ENCODE results near the gene PTPRT. TPM values are rescaled to one million over a fixed set of nuclear protein-coding genes. Genes with fewer than 3 reads are reported as not detected.

The PTPRT gene
- total RNA-seq, 1 experiment from 2014 or later: not detected

DNA sequence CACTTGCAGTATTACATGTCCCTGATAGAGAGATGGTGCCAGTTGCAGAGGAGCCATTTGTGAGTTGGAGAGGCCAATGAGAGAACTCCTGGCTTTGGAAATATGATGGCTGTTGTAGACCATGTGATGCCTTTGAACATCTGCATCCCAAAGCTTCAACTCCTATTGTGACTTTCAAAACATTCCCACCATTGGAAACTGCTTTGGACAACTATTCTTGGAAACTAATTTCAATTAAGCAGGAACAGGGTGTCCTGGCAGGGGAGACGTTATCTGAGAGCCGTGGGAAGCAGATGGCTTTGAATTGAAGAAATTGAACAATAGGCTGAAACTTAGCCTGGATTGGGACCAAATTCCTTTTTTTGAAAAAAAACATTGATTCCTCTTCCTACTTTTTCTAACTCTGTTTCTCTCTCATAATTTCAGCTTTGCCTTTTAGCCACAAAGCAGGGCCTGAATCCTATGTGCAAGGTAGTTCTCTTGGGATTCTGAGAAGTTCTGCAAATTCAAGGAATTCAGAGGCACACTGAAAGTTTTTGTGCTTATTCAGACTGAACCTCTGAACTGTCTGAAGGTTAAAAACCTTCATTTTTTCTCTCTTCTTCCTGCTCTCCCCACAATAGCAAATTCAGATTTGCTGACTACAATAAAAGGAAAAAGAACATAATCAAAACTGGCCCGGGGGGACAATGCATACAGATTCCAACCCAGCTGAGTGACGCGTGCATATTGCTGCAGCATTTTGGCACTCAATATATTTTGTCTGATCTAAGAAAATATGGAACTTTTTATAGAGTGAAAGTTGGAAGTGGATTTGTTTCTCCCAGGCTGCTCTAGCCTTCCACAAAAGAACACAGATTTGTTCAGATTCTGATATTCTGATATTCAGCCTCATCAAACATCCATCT, 851.2 kb downstream of the PTPRT start:
- no peak for DNase-seq (ENCODE audit: low read depth)

DNA sequence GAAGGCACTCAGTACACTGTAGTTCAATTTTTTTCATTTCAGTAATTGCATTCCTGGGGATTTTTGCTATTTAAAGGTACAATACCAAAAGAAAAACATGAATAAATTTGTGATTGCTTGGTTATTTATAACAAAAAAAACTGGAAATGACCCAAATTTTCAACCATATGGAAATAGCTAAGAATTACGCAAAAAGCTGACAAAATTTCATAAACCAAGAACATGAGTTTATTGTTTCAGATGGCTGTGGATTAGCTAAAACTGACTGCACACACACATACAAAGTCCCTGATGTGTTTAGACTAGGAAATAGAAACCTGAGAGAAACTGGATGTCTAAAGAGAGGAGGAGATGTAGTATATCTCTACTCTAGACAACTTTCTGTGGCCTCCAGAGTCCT, 853.1 kb downstream of the PTPRT start:
- DNase-seq (ENCODE audit: low read depth): no peak

DNA sequence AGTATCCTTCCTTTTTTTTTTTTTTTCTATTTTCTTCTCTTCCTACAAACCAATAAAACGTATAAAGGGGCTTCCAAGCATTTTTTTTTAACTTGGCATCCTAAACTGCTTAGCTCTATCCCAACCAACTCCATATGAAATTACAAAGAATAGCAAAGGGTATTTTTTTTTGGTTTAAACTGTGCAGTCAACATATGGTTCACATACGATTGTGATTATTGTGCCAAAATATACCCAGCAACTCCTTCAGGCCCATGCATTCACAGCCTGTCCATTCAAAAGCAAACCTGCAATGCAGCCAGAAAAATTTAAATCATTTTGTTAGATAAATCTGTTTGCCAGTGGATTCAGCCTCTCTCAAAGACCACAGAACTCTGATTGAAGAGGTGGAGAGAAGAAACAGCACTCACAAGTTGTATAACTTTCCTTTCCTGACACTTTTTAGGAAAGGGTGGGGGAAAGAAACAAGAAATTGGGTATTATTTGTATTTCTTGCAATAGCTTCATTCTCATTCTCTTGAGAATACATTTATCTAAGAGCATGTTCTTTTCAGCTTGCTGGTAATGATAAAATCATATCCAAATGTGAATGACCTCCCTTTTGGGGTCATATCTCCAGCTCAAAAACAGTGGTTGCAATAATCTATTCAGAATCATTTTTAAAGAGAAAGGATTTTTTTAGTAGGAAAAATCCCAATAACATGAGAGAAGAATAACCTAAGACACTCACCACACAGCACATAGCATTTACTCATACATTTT, 870.3 kb downstream of the PTPRT start:
- DNase-seq (ENCODE audit: low read depth): no peak

DNA sequence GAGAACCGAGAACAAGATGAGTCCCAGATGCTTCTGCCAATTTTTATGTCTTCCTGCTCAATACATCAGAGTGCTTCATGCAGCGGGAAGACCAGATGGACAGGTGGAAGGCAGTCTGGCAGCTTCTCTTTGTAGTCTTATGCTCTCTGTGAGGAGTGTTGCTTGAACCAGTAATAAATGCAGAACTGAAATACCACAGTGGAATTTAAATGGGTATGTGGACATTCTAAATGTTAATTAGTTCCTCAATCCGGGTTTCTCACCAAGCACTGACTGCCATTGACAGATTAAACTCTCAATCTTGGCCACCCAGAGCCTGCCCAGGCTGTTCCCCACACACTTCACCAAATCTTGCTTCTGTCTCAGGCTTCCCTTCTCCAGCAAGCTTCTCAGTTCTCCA, 876.0 kb downstream of the PTPRT start:
- no peak for DNase-seq (ENCODE audit: low read depth)

DNA sequence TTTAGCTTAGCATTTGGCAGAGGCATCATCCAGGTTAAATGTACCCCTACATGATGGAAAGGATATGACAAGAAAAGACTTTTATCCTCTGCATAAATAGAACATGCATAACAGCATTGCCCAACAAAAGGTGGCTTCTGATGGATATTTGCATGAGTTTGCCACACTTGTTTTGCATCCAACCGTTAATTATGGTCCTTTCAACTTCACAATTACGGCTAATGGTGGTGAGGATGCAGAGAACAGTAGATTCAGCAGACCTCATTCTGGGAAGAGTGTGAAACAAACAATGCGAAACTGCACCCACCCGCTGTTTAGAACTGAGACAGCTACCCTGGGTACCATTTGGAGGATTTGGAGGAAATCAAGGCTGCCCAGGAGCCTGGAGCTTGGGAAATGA, 880.7 kb downstream of the PTPRT start:
- DNase-seq (ENCODE audit: low read depth): no peak

DNA sequence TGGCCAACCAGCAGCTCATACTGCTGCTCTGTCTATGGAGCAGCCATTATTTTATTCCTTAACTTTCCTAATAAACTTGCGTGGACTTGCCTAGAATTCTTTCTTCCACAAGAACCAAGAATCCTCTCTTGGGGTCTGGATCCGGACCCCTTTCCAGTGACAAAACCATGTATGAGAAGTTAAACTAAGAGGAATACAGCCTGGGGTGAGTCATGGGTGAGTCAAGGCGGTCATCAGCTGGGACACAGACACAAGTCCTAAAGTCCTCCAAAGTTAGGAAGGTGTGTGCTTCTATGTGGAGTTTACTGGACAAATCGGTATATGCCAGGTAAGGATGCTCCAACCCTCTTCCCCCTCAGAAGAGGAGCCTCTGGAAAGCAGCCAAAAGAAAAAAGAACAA, 881.5 kb downstream of the PTPRT start:
- DNase-seq (ENCODE audit: low read depth): no peak

DNA sequence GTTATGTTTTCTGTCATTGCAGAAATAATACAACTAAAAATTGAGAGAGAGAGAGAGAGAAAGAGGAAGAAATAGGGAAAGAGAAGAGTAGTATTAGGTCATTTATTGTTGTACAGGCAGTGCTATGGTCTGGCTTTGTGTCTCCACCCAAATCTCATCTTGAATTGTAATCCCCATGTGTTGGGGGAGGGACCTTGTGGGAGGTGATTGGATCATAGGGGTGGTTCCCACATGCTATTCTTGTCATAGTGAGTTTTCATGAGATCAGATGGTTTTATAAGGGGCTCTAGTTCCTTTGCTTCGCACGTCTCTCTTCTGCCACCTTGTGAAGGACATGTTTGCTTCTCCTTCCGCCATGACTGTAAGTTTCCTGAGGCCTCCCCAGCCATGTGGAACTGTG, 894.1 kb downstream of the PTPRT start:
- peak; percentile 4 for DNase-seq (ENCODE audit: low read depth)

DNA sequence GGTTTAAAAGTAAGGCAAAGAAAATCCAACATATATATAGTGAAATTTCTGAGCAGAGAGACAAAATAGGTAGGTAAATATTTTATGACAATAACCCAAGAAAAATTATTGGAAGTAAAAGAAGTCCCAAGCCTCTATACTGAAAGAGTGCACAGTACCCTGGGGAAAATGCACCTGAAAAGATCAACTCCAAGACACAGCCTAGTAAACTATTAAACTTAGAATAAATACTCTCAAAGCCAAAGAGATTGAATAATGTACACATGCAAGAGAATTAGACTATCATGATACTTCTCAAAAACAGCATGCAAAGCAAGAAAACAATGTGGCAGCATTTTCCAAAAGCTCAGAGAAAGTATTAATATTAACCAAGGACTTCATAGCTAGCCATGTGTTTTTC, 894.7 kb downstream of the PTPRT start:
- no peak for DNase-seq (ENCODE audit: low read depth)

DNA sequence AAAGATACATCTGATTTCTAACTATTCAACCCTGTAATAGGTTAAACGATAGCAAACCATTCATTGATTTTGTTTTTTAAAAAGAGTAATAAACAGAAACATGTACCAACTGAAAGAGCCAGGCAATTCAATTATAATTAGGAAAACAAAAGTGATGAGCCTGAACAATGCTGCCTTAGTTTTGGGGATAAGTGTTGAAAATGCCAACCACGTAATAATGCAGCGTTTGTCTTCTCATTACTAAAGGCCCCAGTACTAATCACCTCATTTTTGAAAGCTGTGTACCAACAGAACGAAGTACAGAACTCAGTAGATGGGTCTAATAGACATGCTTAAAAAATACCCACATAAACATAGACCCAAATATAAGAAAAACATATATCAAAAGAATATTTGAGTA, 907.9 kb downstream of the PTPRT start:
- no peak for DNase-seq (ENCODE audit: low read depth)

DNA sequence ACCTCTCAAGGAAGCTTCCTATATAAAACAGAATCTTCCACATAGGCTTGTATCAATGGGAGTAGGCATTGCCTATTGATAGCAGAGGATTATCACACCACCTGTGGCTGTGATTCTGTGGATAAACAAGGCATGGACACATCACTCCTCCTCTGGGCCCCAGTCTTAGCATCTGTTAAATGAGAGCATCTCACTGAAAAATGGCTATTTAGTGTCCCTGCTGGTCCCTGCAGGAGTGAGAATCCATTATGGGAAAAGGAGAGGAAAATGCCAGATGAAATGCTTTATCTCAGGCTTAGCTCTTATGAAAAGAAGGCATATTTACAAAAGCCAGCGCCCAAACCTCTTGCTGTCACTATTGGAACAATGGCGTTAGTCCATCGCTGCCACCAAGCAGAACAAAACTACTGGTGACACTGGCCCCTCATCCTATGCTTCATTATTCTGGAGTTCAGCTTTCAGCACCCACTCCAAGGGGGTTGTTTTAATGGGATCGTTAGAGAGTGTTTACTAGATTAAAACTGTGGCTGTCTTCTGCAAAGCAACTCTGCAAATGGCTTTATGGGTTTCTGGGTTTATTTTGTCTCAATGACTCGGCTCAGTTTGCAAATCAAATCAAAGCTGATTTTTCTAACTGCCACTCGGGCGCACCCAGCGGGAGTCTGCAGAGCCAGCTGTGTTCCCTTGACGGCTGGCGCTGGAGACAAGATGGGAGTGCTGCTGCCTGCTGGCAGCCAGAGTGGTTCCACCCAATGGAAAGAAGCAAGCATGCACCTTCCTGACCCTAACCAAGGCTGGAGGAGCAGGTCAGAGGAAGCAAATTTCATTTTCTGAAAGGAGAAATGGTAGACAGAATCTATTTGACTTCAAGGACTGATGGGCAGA, 912.7 kb downstream of the PTPRT start:
- no peak for DNase-seq (ENCODE audit: low read depth)

DNA sequence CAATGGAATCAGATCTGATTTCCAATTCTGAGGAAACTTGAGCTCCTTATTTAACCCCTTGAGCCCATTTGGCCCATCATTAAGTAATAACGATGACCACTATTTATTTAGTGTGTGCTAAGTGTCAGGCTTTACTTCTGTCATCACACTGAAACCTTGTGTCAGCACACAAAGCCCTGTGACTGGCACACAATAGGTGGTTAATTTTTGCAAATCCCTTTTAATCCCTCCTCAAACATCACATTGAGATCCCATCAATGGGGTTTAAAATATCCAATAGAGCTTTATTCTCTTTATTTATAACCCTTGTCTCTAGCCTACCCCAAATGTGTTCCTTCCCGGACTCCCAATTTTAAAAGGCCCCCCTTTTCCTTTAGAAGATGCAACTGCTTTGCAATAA, 914.7 kb downstream of the PTPRT start:
- no peak for DNase-seq (ENCODE audit: low read depth)

DNA sequence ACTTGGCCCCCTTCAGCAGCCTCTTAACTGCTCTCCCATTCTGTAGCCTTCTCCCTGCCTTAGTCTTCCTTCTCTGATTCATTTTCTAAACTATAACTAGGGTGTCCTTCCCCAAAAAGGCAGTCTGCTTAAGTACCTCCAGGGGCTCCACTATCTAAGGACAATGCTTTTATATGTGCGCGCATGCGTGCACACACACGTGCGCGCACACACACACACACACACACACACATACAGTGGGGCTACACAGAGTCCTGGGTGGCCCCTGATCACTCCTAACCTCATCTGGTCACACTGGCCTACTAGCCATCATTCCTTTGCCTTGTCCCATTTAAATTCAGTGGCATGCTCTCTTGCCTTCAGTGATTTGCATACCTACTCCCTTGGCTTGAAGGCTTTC, 917.2 kb downstream of the PTPRT start:
- DNase-seq (ENCODE audit: low read depth): no peak

DNA sequence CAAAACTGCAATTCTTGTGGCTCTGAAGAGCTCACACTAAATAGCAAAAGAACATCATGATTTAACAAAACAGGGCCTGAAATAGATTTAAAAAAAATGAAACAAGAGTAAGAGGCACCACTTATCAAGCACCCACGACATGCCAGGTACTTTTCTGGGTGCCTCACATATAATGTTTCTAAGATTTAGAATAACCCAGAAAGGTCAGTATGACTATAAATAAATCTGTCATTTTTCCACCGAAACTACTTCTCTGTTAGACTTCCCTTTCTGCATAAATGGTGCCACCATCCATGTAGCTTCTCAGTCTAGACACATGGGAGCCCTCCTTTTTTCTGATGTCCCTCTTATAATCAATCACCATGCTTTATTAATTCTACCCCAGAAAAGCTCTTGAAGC, 919.2 kb downstream of the PTPRT start:
- DNase-seq (ENCODE audit: low read depth): no peak

DNA sequence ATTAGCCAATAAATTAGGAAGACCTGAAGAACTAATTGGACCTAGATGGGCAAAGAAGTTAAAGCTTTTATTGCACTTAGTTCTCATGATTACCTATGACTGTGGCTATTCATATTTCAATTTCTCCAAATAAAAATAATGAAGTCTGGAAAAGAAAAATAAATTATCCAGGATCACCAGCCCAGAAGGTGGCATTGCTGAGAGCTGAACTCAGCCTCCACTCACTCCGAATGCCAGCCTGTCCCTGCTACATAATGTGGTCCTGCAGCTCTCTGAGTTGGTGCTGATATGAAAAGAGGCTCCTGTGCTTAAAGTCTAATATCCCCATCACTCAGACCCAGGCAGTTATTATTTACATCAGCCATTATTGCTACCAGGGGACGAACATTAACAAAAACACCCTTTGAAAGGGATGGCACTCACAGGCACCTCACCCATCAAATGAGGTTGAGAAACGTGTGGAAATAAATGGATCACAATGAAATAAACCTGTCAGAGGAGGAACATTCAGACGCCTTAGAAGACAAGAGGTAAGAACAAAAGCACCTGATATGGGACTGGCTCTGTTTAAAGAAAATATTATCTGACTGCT, 921.8 kb downstream of the PTPRT start:
- DNase-seq (ENCODE audit: low read depth): no peak

DNA sequence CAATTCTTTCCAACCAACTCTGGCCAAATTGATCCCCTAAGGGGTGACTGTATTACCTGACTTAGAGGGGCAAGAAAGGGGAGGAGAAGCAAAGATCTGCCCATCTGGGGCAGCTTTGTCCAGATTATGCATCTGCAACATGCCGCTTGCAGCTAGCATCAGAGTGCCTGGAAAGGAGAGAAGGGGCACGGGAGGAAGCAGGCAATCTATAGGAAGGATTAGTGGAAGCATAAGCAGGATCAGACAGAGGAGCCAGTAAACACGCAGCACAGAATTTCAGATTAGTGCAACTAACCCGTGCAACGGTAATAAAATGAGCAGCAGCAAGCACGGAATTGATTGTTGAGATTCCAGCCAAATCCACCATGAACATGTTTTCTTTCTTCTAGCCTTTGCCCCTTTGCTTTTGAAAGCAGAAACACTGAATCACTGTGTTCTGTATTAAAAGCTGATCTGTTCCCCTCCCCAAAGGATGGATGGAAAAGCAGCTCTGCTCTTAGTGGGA, 927.9 kb downstream of the PTPRT start:
- DNase-seq (ENCODE audit: low read depth): no peak

DNA sequence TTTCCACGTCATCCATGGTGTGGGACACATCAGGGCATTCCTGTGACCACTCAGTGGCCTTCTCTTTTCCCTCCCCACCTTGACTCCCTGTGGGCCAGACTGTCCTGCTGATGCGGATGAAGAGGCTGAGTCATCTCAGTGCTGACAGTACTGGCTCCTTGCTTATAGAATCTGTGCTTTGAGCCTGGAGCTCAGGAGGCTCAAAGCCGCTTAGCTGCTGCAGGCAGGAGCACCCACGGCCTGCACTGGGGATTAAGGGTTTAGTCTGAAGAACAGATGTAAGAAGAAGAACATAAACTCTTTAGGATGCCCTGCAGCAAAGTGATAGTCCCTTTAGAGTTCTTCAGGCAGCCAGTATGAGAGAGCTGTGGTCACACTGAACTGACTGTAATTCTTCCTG, 929.5 kb downstream of the PTPRT start:
- peak; percentile 6 for DNase-seq (ENCODE audit: low read depth)

DNA sequence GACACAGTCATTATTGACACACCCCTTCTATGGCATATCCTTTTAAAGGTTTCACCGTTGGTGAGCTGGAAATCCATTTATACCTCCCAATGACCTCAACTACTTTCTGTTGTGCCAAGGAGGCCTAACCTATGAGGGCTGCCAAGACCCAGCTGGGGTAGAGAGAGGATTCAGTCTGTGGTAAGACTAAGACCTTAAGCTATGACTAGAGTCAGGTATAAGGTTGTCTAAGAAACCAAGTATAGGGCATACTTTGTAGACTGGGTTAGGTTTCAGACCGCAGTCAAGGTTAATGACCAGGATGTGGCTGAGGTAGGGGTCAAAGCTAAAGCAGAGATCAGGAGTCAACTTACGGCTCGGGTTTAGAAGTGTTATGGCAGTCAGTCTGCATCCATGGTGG, 930.3 kb downstream of the PTPRT start:
- DNase-seq (ENCODE audit: low read depth): no peak

DNA sequence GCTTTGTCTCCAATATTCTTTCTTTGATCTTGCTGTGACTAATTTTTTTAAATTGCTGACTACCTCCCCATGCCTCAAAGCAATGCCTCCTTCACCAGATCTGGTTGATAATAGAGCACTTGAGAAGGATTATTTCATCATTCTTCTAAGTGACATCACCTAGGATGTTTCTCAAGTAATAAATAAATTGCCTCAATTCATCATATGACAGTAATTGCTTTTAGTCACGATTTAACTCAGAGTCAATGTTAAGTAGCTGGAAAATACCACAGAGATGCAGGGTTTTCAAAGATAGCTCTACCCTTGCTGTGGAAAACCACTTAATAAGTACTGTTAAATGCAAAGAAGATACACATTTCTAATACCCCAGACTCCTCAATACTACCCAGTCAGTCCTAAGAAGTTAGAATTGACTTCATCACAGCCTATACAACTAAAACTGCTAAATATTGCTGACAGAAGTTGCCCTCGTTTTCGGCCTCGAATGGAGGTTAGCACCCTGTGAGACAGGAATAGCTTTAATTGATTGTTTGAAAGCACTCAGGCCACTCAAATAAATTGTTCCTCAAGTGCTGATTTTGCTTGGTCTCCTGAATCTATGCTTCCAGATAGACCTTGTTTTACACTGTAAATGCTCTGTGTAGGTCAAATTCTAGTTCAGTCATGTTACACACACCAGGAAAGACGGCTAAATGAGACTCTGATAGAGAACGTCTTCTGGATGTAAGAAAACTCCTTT, 931.0 kb downstream of the PTPRT start:
- no peak for DNase-seq (ENCODE audit: low read depth)

DNA sequence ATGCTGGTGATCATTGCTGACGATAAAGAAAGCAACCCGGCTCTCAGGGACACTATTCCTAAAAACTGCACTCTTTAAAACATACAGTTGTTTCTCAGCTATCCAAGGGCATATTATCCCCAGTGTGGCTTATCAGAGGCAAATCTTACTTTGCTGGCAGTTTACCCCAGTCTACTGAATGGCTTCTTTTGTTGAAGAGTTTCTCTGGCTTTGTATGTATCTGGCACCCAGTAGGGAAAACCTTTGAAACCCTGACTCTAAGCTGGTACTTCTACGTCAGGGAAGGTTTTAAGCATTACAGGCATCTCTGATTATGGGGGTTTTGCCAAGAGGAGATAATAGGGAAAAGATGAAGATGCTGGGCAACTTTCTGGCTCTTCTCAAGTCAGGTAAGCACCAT, 933.9 kb downstream of the PTPRT start:
- no peak for DNase-seq (ENCODE audit: low read depth)

DNA sequence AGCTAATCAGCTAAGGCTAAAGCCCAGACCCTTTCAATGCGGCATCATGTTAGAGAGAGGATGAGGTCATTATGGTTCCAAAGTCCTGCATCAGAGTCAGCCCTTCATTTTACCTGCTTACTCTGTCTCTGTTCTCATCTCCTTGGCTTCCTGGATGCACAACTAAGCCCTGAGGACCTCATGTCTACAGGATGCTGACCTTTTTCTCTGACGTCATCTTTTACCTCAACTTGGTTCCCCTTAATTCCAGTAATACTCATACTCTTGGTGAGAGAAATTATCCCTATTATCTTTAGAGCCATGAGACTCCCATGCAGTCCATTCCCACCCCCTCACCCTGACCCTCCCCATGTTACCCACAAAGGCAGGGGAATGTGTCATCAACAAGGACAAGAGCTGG, 935.0 kb downstream of the PTPRT start:
- DNase-seq (ENCODE audit: low read depth): no peak
